Thymus (tissue), 11 donors: Measurements from ENCODE around the gene UBE2S. TPM values are rescaled to one million over a fixed set of nuclear protein-coding genes. Genes with fewer than 3 reads are reported as not detected.

Source experiments
- DNase-seq, 9 donors: peaks; one replicate each; pipeline ENCODE4 v3.0.0-alpha.2; 2013; ENCODE audit warnings: low spot score in 9 of 9, low read depth in 6 of 9, missing footprints in 1 of 9
- H3K27ac ChIP-seq, 2 donors: one replicate each; pipeline ENCODE4 v1.5.1; 2013; ENCODE audit warnings: control low read depth in 1 of 2, low read depth in 1 of 2, low read length in 1 of 2, mild to moderate bottlenecking in 1 of 2, moderate library complexity in 1 of 2
- H3K27me3 ChIP-seq, 2 donors: one replicate each; pipeline ENCODE4 v1.5.1; 2013; ENCODE audit warnings: low read length in 1 of 2; ENCODE audit not compliant: control insufficient read depth in 2 of 2, insufficient read depth in 1 of 2
- H3K36me3 ChIP-seq, 2 donors: one replicate each; pipeline ENCODE4 v1.5.1; 2013; ENCODE audit warnings: low read length in 1 of 2, mild to moderate bottlenecking in 1 of 2, moderate library complexity in 1 of 2; ENCODE audit not compliant: control insufficient read depth in 2 of 2, insufficient read depth in 2 of 2
- H3K4me1 ChIP-seq, 2 donors: one replicate each; pipeline ENCODE4 v1.5.1; 2013; ENCODE audit warnings: low read length in 2 of 2; ENCODE audit not compliant: control insufficient read depth in 2 of 2, insufficient read depth in 2 of 2
- H3K4me3 ChIP-seq, 2 donors: one replicate each; pipeline ENCODE4 v1.5.1; 2013; ENCODE audit warnings: low read length in 2 of 2, control low read depth in 1 of 2, mild to moderate bottlenecking in 1 of 2
- H3K9me3 ChIP-seq, 2 donors: one replicate each; pipeline ENCODE4 v1.5.1; 2013; ENCODE audit warnings: low read length in 1 of 2, mild to moderate bottlenecking in 1 of 2; ENCODE audit not compliant: control insufficient read depth in 2 of 2, insufficient read depth in 1 of 2
- WGBS: extraction: QIAGEN DNeasy Blood & Tissue Kit; methylation state at CpG from one replicate; pipeline ENCODE4 v1.1.7; 2013; 5-methylcytosine and 5-hydroxymethylcytosine counted together
- polyA plus RNA-seq: library from polyadenylated mRNA; stranded (reverse); fragments of 200-250 nt; gene quantifications from one replicate; pipeline ENCODE4 v1.2.3, GENCODE V29; 2013
- total RNA-seq: library from RNA; stranded (reverse); fragments of 120-200 nt; gene quantifications from one replicate; pipeline ENCODE4 v1.2.4, GENCODE V29; 2013
- donor health status: healthy.

The UBE2S gene
- total and polyA plus RNA-seq, 2 donors: 14.6 to 120 TPM

GRCh38 chr19:55373306-55373992 lies 34.1 kb downstream of the UBE2S start:
- no peak for DNase-seq
- Histone ChIP-seq H3K4me1 (peaks cover 3 to 15% of the 10 kb centered on the region in 2 donors), H3K27me3 (peaks cover 45 to 98% of the 10 kb centered on the region in 2 donors), H3K27ac (no peak overlapping the region), H3K9me3 (no peaks in the 10 kb centered on the region), H3K4me3 (no peak overlapping the region), H3K36me3 (no peaks in the 10 kb centered on the region)
- WGBS: 62% methylated on average over 9 of the region's 9 CpGs

GRCh38 chr19:55372316-55373081 lies 35.1 kb downstream of the UBE2S start:
- H3K27me3 ChIP-seq: peaks cover 51 to 98% of the 10 kb centered on the region in 2 donors
- H3K4me3 ChIP-seq: no peak overlapping the region

GRCh38 chr19:55370305-55370988 lies 37.1 kb downstream of the UBE2S start, which contains the start of gene IL11:
Gene IL11 (minus strand): TSS chr19:55370463. CDS start chr19:55370310, 153 bp downstream.
- Histone ChIP-seq H3K4me3 (peak within 1 kb of the TSS in 1 of 2 donors; percentile 34), H3K27ac (no peak within 1 kb of the TSS), H3K4me1 (peaks cover 3 to 12% of the 10 kb centered on the region in 2 donors), H3K36me3 (no peaks in the 10 kb centered on the region), H3K9me3 (no peaks in the 10 kb centered on the region), H3K27me3 (peaks cover 47 to 97% of the 10 kb centered on the region in 2 donors)
- 14% methylated on average over 32 of the region's 32 CpGs for WGBS
- no peak for DNase-seq

More at GRCh38 chr19:55372316-55373081, 35.1 kb downstream of the UBE2S start:
- 39% methylated on average over 24 of the region's 24 CpGs for WGBS
- no peaks in the 10 kb centered on the region for H3K9me3 ChIP-seq
- no peaks in the 10 kb centered on the region for H3K36me3 ChIP-seq
- H3K4me1 ChIP-seq: peaks cover 3 to 15% of the 10 kb centered on the region in 2 donors
- no peak for DNase-seq
- no peak overlapping the region for H3K27ac ChIP-seq

- H3K27ac ChIP-seq: no peak overlapping the region
- H3K9me3 ChIP-seq: no peaks in the 10 kb centered on the region
- H3K4me3 ChIP-seq: peak overlapping the region in 1 of 2 donors; percentile 34
- H3K27me3 ChIP-seq: peaks cover 47 to 95% of the 10 kb centered on the region in 2 donors
- 3% methylated on average over 59 of the region's 59 CpGs for WGBS
- H3K36me3 ChIP-seq: no peaks in the 10 kb centered on the region
- H3K4me1 ChIP-seq: peaks cover 3 to 12% of the 10 kb centered on the region in 2 donors
- no peak for DNase-seq
Observed at GRCh38 chr19:55369653-55370304, 37.8 kb downstream of the UBE2S start.

- Histone ChIP-seq H3K4me1 (peaks cover 3 to 12% of the 10 kb centered on the region in 2 donors), H3K4me3 (peak overlapping the region in 1 of 2 donors; percentile 34), H3K27me3 (peaks cover 42 to 92% of the 10 kb centered on the region in 2 donors), H3K36me3 (no peaks in the 10 kb centered on the region), H3K9me3 (no peaks in the 10 kb centered on the region), H3K27ac (no peak overlapping the region)
- no peak for DNase-seq
- WGBS: 16% methylated on average over 54 of the region's 54 CpGs
Observed at GRCh38 chr19:55368701-55369563, 38.7 kb downstream of the UBE2S start.

GRCh38 chr19:55368106-55368505 lies 39.5 kb downstream of the UBE2S start:
- H3K4me3 ChIP-seq: no peak overlapping the region
- peaks cover 3 to 12% of the 10 kb centered on the region in 2 donors for H3K4me1 ChIP-seq
- H3K27ac ChIP-seq: no peak overlapping the region
- no peak for DNase-seq
- 91% methylated on average over 16 of the region's 16 CpGs for WGBS
- no peaks in the 10 kb centered on the region for H3K36me3 ChIP-seq
- peaks cover 42 to 92% of the 10 kb centered on the region in 2 donors for H3K27me3 ChIP-seq
- no peaks in the 10 kb centered on the region for H3K9me3 ChIP-seq

- WGBS: 79% methylated on average over 3 of the region's 3 CpGs
- no peak for DNase-seq
- H3K4me3 ChIP-seq: no peak overlapping the region
- no peaks in the 10 kb centered on the region for H3K9me3 ChIP-seq
- peaks cover 3 to 7% of the 10 kb centered on the region in 2 donors for H3K4me1 ChIP-seq
- no peak overlapping the region for H3K27ac ChIP-seq
- H3K36me3 ChIP-seq: no peaks in the 10 kb centered on the region
- H3K27me3 ChIP-seq: peaks cover 35 to 87% of the 10 kb centered on the region in 2 donors
Observed at GRCh38 chr19:55366790-55367189, 40.8 kb downstream of the UBE2S start.

- DNase-seq: no peak
- WGBS: 85% methylated on average over 19 of the region's 19 CpGs
- Histone ChIP-seq H3K27me3 (peaks cover 31 to 80% of the 10 kb centered on the region in 2 donors), H3K36me3 (no peaks in the 10 kb centered on the region), H3K4me3 (no peak overlapping the region), H3K4me1 (peaks cover 3 to 7% of the 10 kb centered on the region in 2 donors), H3K9me3 (no peaks in the 10 kb centered on the region), H3K27ac (no peak overlapping the region)
Observed at GRCh38 chr19:55365964-55366363, 41.6 kb downstream of the UBE2S start.
